ENCODE measurements around the gene GLCE. TPM values are rescaled to one million over a fixed set of nuclear protein-coding genes. Genes with fewer than 3 reads are reported as not detected.

Gene GLCE
- total and polyA plus RNA-seq, 10 of the 15 experiments (the other 5 are each of a cell fraction or from before 2014, with no cell fraction given) = 2.1 to 11.9 (median 2.9) TPM

DNA sequence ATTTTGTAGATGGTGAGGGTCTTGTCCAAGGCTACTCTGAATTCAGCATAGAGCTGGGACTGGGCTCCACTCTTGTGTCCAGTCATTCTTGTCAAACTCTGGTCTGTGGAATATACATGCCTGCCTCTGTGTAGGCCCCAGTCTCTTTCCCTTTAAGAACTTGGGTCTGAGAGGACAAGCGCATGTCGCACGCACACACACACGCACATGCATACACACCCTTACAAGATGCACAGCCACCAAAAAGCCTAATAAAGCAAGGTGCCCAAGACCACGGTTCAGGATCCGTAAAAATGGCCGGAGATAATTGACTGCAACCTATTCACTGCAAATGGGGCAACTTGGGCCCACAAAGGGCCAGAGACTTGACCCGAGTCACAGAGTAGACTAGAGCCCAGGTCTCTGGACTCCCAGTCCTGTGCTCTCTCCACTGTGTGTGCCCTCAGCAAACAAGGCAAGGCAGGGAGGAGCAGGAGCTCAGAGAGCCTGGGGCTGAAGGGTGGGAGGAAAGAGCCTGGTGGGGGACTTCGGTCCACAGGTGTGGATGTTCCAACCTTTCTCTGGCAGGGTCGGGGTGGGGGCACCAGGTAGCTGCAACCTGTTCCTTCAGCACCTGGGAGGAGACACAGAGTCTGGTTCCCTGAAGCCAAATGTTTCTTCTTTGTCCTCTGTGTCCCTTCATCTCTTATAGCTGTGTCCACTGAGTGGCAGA, 137.4 kb downstream of the GLCE start:
- no TSS peak for BruUV-seq (replicated peaks)
- Histone ChIP-seq H3K27me3 (replicated peaks in 1 of 2; ENCODE audit: control insufficient read depth in 2 of 2, insufficient read depth in 2 of 2, low read length in 1 of 2) (peaks cover 5 to 11% of the 10 kb centered on the region in 2 experiments), H3K36me3 (ENCODE audit: control insufficient read depth in 2 of 2, insufficient read depth in 2 of 2, low read length in 1 of 2) (no peaks in the 10 kb centered on the region), H3K79me2 (ENCODE audit: control insufficient read depth, insufficient read depth, low read length) (no peaks in the 10 kb centered on the region), H3K4me1 (ENCODE audit: control insufficient read depth, insufficient read depth, low read length) (no peaks in the 10 kb centered on the region), H3K9me3 (replicated peaks; ENCODE audit: control insufficient read depth, insufficient read depth, low read length) (no peaks in the 10 kb centered on the region), H3K27ac (ENCODE audit: control insufficient read depth, insufficient read depth) (no peak overlapping the region), H4K20me1 (ENCODE audit: control insufficient read depth, insufficient read depth) (no peaks in the 10 kb centered on the region), H3K4me3 (no peak overlapping the region), H2AFZ (ENCODE audit: control insufficient read depth, low read depth, low read length) (no peak overlapping the region), H3K9ac (ENCODE audit: control insufficient read depth, insufficient read depth, low read length) (no peak overlapping the region), H3K4me2 (ENCODE audit: control insufficient read depth, insufficient read depth) (no peak overlapping the region)
- DNase-seq (ENCODE audit: low read depth, low spot score) (no peak), ATAC-seq (no peak), FAIRE-seq (no peak)
- ChIA-PET RAD21 (ENCODE audit: unreplicated experiment) (no interaction called here), SMC1A (ENCODE audit: uncharacterized antibody, unreplicated experiment) (no interaction called here), CTCF (no interaction called here), POLR2A (no interaction called here)
- intact Hi-C loops (cut with micrococcal nuclease; ENCODE audit: unreplicated experiment) (no loop called here), in situ Hi-C loops (cut with MboI) (no loop called here)
- 57% methylated on average over 10 of the region's 10 CpGs for WGBS (ENCODE audit: insufficient coverage, insufficient replicate concordance, low lambda C conversion rate, missing lambda C conversion rate)
- TF ChIP-seq CBX5 (IDR thresholded peaks at IDR 0.05; ENCODE audit: low read depth) (no peak), SP1 (IDR thresholded peaks at IDR 0.05; ENCODE audit: low read depth, low read length) (no peak), STAT3 (IDR thresholded peaks at IDR 0.05; ENCODE audit: low read depth, low read length) (no peak), SREBF2 (IDR thresholded peaks at IDR 0.05; ENCODE audit: low read length) (no peak), NFXL1 (IDR thresholded peaks at IDR 0.05; ENCODE audit: borderline replicate concordance) (no peak), TCF7 (IDR thresholded peaks at IDR 0.05; ENCODE audit: borderline replicate concordance) (no peak), HCFC1 (IDR thresholded peaks at IDR 0.05; ENCODE audit: low read length) (no peak), MXI1 (IDR thresholded peaks at IDR 0.05; ENCODE audit: low read depth, low read length) (no peak), CBX3 (IDR thresholded peaks at IDR 0.05; ENCODE audit: borderline replicate concordance, low read depth) (no peak), MEF2B (IDR thresholded peaks at IDR 0.05; ENCODE audit: partially characterized antibody, poor library complexity, severe bottlenecking) (no peak)
- TF ChIP-seq, protein P1, sequence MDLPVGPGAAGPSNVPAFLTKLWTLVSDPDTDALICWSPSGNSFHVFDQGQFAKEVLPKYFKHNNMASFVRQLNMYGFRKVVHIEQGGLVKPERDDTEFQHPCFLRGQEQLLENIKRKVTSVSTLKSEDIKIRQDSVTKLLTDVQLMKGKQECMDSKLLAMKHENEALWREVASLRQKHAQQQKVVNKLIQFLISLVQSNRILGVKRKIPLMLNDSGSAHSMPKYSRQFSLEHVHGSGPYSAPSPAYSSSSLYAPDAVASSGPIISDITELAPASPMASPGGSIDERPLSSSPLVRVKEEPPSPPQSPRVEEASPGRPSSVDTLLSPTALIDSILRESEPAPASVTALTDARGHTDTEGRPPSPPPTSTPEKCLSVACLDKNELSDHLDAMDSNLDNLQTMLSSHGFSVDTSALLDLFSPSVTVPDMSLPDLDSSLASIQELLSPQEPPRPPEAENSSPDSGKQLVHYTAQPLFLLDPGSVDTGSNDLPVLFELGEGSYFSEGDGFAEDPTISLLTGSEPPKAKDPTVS (IDR thresholded peaks at IDR 0.05; ENCODE audit: low read depth, low read length) = no peak
- TF ChIP-seq, protein P2, sequence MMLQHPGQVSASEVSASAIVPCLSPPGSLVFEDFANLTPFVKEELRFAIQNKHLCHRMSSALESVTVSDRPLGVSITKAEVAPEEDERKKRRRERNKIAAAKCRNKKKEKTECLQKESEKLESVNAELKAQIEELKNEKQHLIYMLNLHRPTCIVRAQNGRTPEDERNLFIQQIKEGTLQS (IDR thresholded peaks at IDR 0.05; ENCODE audit: borderline replicate concordance, extremely low read depth, low read depth, low read length) = no peak
- TF ChIP-seq, protein P3, sequence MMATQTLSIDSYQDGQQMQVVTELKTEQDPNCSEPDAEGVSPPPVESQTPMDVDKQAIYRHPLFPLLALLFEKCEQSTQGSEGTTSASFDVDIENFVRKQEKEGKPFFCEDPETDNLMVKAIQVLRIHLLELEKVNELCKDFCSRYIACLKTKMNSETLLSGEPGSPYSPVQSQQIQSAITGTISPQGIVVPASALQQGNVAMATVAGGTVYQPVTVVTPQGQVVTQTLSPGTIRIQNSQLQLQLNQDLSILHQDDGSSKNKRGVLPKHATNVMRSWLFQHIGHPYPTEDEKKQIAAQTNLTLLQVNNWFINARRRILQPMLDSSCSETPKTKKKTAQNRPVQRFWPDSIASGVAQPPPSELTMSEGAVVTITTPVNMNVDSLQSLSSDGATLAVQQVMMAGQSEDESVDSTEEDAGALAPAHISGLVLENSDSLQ (IDR thresholded peaks at IDR 0.05) = no peak
- TF ChIP-seq, protein P4, sequence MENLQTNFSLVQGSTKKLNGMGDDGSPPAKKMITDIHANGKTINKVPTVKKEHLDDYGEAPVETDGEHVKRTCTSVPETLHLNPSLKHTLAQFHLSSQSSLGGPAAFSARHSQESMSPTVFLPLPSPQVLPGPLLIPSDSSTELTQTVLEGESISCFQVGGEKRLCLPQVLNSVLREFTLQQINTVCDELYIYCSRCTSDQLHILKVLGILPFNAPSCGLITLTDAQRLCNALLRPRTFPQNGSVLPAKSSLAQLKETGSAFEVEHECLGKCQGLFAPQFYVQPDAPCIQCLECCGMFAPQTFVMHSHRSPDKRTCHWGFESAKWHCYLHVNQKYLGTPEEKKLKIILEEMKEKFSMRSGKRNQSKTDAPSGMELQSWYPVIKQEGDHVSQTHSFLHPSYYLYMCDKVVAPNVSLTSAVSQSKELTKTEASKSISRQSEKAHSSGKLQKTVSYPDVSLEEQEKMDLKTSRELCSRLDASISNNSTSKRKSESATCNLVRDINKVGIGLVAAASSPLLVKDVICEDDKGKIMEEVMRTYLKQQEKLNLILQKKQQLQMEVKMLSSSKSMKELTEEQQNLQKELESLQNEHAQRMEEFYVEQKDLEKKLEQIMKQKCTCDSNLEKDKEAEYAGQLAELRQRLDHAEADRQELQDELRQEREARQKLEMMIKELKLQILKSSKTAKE (IDR thresholded peaks at IDR 0.05; ENCODE audit: low read depth, poor library complexity, severe bottlenecking) = no peak
- TF ChIP-seq, protein P5, sequence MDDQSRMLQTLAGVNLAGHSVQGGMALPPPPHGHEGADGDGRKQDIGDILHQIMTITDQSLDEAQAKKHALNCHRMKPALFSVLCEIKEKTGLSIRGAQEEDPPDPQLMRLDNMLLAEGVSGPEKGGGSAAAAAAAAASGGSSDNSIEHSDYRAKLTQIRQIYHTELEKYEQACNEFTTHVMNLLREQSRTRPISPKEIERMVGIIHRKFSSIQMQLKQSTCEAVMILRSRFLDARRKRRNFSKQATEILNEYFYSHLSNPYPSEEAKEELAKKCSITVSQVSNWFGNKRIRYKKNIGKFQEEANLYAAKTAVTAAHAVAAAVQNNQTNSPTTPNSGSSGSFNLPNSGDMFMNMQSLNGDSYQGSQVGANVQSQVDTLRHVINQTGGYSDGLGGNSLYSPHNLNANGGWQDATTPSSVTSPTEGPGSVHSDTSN (IDR thresholded peaks at IDR 0.05; ENCODE audit: insufficient replicate concordance, low read depth, low read length) = no peak
- TF ChIP-seq, protein P6, sequence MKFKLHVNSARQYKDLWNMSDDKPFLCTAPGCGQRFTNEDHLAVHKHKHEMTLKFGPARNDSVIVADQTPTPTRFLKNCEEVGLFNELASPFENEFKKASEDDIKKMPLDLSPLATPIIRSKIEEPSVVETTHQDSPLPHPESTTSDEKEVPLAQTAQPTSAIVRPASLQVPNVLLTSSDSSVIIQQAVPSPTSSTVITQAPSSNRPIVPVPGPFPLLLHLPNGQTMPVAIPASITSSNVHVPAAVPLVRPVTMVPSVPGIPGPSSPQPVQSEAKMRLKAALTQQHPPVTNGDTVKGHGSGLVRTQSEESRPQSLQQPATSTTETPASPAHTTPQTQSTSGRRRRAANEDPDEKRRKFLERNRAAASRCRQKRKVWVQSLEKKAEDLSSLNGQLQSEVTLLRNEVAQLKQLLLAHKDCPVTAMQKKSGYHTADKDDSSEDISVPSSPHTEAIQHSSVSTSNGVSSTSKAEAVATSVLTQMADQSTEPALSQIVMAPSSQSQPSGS (IDR thresholded peaks at IDR 0.05; ENCODE audit: low read length) = no peak

Data from GM12878 (cell line).